Stomach (tissue), 9 donors: ENCODE data around the gene TMEM170A. TPM values are rescaled to one million over a fixed set of nuclear protein-coding genes. Genes with fewer than 3 reads are reported as not detected.

ENCODE experiments used
- DNase-seq, 2 donors: peaks; one replicate each; pipeline versions ENCODE4 v3.0.0 to v3.0.0-alpha.2; 2013 to 2019
- H3K27ac ChIP-seq, 5 donors: fragments of 200-600 bp in 4 of 5; sonication (generic) in 4 of 5; one replicate each; pipeline ENCODE4 v1.5.1; 2013 to 2019; ENCODE audit warnings: mild to moderate bottlenecking in 1 of 5, moderate library complexity in 1 of 5
- H3K27me3 ChIP-seq, 3 donors: fragments of 200-600 bp; sonication (generic); one replicate each; pipeline ENCODE4 v1.5.1; 2017 to 2019; ENCODE audit warnings: mixed run types in 1 of 3
- H3K36me3 ChIP-seq, 4 donors: fragments of 200-600 bp; sonication (generic); 1 replicate in 3 of 4; 2 replicates in 1 of 4; pipeline ENCODE4 v1.5.1; 2016 to 2019
- H3K4me1 ChIP-seq, 4 donors: fragments of 200-600 bp; sonication (generic); one replicate each; pipeline ENCODE4 v1.5.1; 2016 to 2019
- H3K4me3 ChIP-seq, 4 donors: fragments of 200-600 bp; sonication (generic) in 3 of 4; one replicate each; pipeline ENCODE4 v1.5.1; 2016 to 2019; ENCODE audit warnings: mild to moderate bottlenecking in 1 of 4
- H3K9me3 ChIP-seq, 4 donors: fragments of 200-600 bp; sonication (generic); one replicate each; pipeline ENCODE4 v1.5.1; 2016 to 2019
- CTCF ChIP-seq, 7 experiments: fragments of 450-650 bp in 4 of 7; fragments of 200-600 bp in 3 of 7; sonication (generic) in 3 of 7; IDR thresholded peaks; one replicate each; pipeline ENCODE4 v1.5.1; 2016 to 2019; ENCODE audit warnings: antibody characterized with exemption in 7 of 7, control low read depth in 2 of 7, mild to moderate bottlenecking in 1 of 7
- EP300 ChIP-seq: sonication (generic); formaldehyde crosslinking; IDR thresholded peaks from one replicate; pipeline ENCODE4 v1.6.1; 2017; ENCODE audit warnings: antibody characterized with exemption
- POLR2A ChIP-seq, 4 donors: fragments of 450-650 bp; IDR thresholded peaks; one replicate each; pipeline ENCODE4 v1.6.1; 2016; ENCODE audit warnings: antibody characterized with exemption in 4 of 4, control low read depth in 2 of 4, mild to moderate bottlenecking in 1 of 4, moderate library complexity in 1 of 4
- POLR2AphosphoS5 ChIP-seq, 3 donors: sonication (generic); formaldehyde crosslinking; IDR thresholded peaks; one replicate each; pipeline ENCODE4 v1.6.1; 2016; ENCODE audit warnings: antibody characterized with exemption in 3 of 3
- WGBS, 5 donors: extraction: QIAGEN DNeasy Blood & Tissue Kit in 3 of 5; methylation state at CpG; one replicate each; pipeline versions ENCODE4 v1.1.5 to v1.1.7; 2013 to 2018; 5-methylcytosine and 5-hydroxymethylcytosine counted together
- intact Hi-C: fragments of 100-400 bp; cut with DNase I; formaldehyde crosslinking; loops from one replicate; pipeline ENCODE4 v1.15.1; 2023; ENCODE audit warnings: low total_unique reads
- polyA plus RNA-seq, 3 donors: library from polyadenylated mRNA; stranded (reverse); fragments of 200-250 nt; gene quantifications; one replicate each; pipeline ENCODE4 v1.2.3, GENCODE V29; 2013
- small RNA-seq, 4 donors: library from RNA; depleted of rRNA; stranded (forward); fragments of <200 nt; gene quantifications; one replicate each; pipeline ENCODE3, GENCODE V24; 2016
- total RNA-seq, 5 donors: library from RNA; depleted of rRNA; stranded (reverse); fragments of >200 nt; gene quantifications; one replicate each; pipeline versions ENCODE4 v1.1.0 to v1.2.3, GENCODE V29; 2014 to 2016
- donor health status: healthy with polysubstance abuse.
- donor health status: Bipolar disorder and iron deficiency.
- donor health status: healthy.

TMEM170A gene
- total and polyA plus RNA-seq, 8 donors = 3.6 to 134 (median 9.6) TPM

- Histone ChIP-seq H3K9me3 (no peaks in the 10 kb centered on the region), H3K36me3 (peaks cover 0 to 29% (median 23%) of the 10 kb centered on the region in 4 donors), H3K4me3 (no peak overlapping the region), H3K27ac (peak overlapping the region in 4 of 5 donors; percentile 15 to 52 (median 24)), H3K4me1 (peaks cover 0 to 12% (median 3%) of the 10 kb centered on the region in 4 donors), H3K27me3 (no peaks in the 10 kb centered on the region)
- intact Hi-C loops = no loop called here
- DNase-seq = peak in 1 of 2 donors; percentile 53
- WGBS, 5 donors = 46 to 69% (median 55%) methylated on average over 2 of the region's 2 CpGs
- no peak for TF ChIP-seq POLR2A (IDR thresholded peaks at IDR 0.05)
- TF ChIP-seq EP300 = no peak
- peak in 1 of 3 donors; percentile 23 for TF ChIP-seq POLR2AphosphoS5 (IDR thresholded peaks at IDR 0.05)
These were observed 62.2 kb downstream of the TMEM170A start for GRCh38 chr16:75402159-75402820.

- intact Hi-C loops = no loop called here
These were observed 62.8 kb downstream of the TMEM170A start for GRCh38 chr16:75401691-75402090.

GRCh38 chr16:75398333-75398732, 66.2 kb downstream of the TMEM170A start:
- no peak overlapping the region for H3K27ac ChIP-seq
- H3K9me3 ChIP-seq = no peaks in the 10 kb centered on the region
- peaks cover 0 to 12% (median 3%) of the 10 kb centered on the region in 4 donors for H3K4me1 ChIP-seq
- no peaks in the 10 kb centered on the region for H3K27me3 ChIP-seq
- TF ChIP-seq CTCF (IDR thresholded peaks at IDR 0.05) (no peak), POLR2AphosphoS5 (IDR thresholded peaks at IDR 0.05) (no peak), EP300 (no peak), POLR2A (IDR thresholded peaks at IDR 0.05) (no peak)
- peaks cover 0 to 29% (median 18%) of the 10 kb centered on the region in 4 donors for H3K36me3 ChIP-seq
- intact Hi-C loops = loop anchor here (10.0 kb wide), 2 partner anchors 164 to 194 kb away; partner anchors contain the start of gene CTRB2
- no peak overlapping the region for H3K4me3 ChIP-seq
- no peak for DNase-seq
- 60 to 87% (median 73%) methylated on average over 1 of the region's 1 CpG for WGBS, 5 donors

More at GRCh38 chr16:75401691-75402090, 62.8 kb downstream of the TMEM170A start:
- Histone ChIP-seq H3K4me3 (no peak overlapping the region), H3K27me3 (no peaks in the 10 kb centered on the region), H3K27ac (peak overlapping the region in 4 of 5 donors; percentile 15 to 52 (median 24)), H3K36me3 (peaks cover 0 to 23% (median 17%) of the 10 kb centered on the region in 4 donors), H3K4me1 (peaks cover 0 to 12% (median 3%) of the 10 kb centered on the region in 4 donors), H3K9me3 (no peaks in the 10 kb centered on the region)
- TF ChIP-seq EP300 = no peak
- no peak for TF ChIP-seq POLR2A (IDR thresholded peaks at IDR 0.05)
- TF ChIP-seq POLR2AphosphoS5 (IDR thresholded peaks at IDR 0.05) = no peak
- no peak for TF ChIP-seq CTCF (IDR thresholded peaks at IDR 0.05)
- DNase-seq = no peak

- intact Hi-C loops = loop anchor here (10.0 kb wide), 2 partner anchors 160 to 190 kb away; partner anchors contain the start of gene CTRB2
- DNase-seq = no peak
- no peaks in the 10 kb centered on the region for H3K9me3 ChIP-seq
- WGBS, 5 donors = 79 to 91% (median 83%) methylated on average over 5 of the region's 5 CpGs
- no peaks in the 10 kb centered on the region for H3K27me3 ChIP-seq
- no peak for TF ChIP-seq POLR2A (IDR thresholded peaks at IDR 0.05)
- no peak for TF ChIP-seq CTCF (IDR thresholded peaks at IDR 0.05)
- TF ChIP-seq POLR2AphosphoS5 (IDR thresholded peaks at IDR 0.05) = no peak
- TF ChIP-seq EP300 = no peak
- peaks cover 13 to 62% (median 50%) of the 10 kb centered on the region in 4 donors for H3K36me3 ChIP-seq
- no peak overlapping the region for H3K27ac ChIP-seq
- peaks cover 0 to 9% (median 1%) of the 10 kb centered on the region in 4 donors for H3K4me1 ChIP-seq
- H3K4me3 ChIP-seq = no peak overlapping the region
These were observed 69.5 kb downstream of the TMEM170A start for GRCh38 chr16:75394941-75395340.

Small RNA genes lying within 50 kb of the gene (small RNA-seq; reads per million reads assigned to genes)
- 0 reads per million in 4 donors for gene RF00598

Other genes starting within 250 kb of the TMEM170A start
- not detected for gene CTRB1, start 245.7 kb downstream of the TMEM170A start, total RNA-seq
- gene CTRB1, start 245.7 kb downstream of the TMEM170A start, polyA plus RNA-seq = 10 to 100 TPM in 1 of 3 donors, 1 to 10 TPM in 2; 2.5 to 35.9 (median 2.9) TPM
- gene BCAR1, start 213.1 kb downstream of the TMEM170A start, total RNA-seq = 100 to 1,000 TPM in 3 of 5 donors, 10 to 100 TPM in 2; 44.4 to 219 (median 122) TPM
- 10 to 100 TPM; 34.7 to 51.5 (median 45.6) TPM for gene BCAR1, start 213.1 kb downstream of the TMEM170A start, polyA plus RNA-seq
- 100 to 1,000 TPM in 1 of 5 donors, 10 to 100 TPM in 3, not detected in 1; 25.8 to 104 (median 63.9) TPM for gene CFDP1, start 31.2 kb downstream of the TMEM170A start, total RNA-seq
- gene CFDP1, start 31.2 kb downstream of the TMEM170A start, polyA plus RNA-seq = 100 to 1,000 TPM in 1 of 3 donors, 10 to 100 TPM in 2; 49.4 to 126 (median 60.7) TPM
- under 1 TPM in 2 of 5 donors, not detected in 3; 0.29 to 0.73 TPM for gene CHST6, start 30.8 kb upstream of the TMEM170A start, total RNA-seq
- under 1 TPM in 1 of 3 donors, not detected in 2; 0.23 TPM for gene CHST6, start 30.8 kb upstream of the TMEM170A start, polyA plus RNA-seq
- 10 to 100 TPM in 1 of 5 donors, 1 to 10 TPM in 3, not detected in 1; 1.1 to 23.2 (median 3.0) TPM for gene CHST5, start 71.4 kb upstream of the TMEM170A start, total RNA-seq
- gene CHST5, start 71.4 kb upstream of the TMEM170A start, polyA plus RNA-seq = under 1 TPM in 1 of 3 donors, not detected in 2; 0.05 TPM
- gene TMEM231, start 91.6 kb upstream of the TMEM170A start, total RNA-seq = 10 to 100 TPM in 2 of 5 donors, 1 to 10 TPM in 2, not detected in 1; 4.6 to 14.1 (median 11.2) TPM
- gene TMEM231, start 91.6 kb upstream of the TMEM170A start, polyA plus RNA-seq = 1 to 10 TPM; 1.1 to 2.9 (median 1.5) TPM
- 100 to 1,000 TPM in 2 of 5 donors, 10 to 100 TPM in 3; 29.8 to 192 (median 81.4) TPM for gene GABARAPL2, start 101.7 kb upstream of the TMEM170A start, total RNA-seq
- gene GABARAPL2, start 101.7 kb upstream of the TMEM170A start, polyA plus RNA-seq = 100 to 1,000 TPM in 2 of 3 donors, 10 to 100 TPM in 1; 83.4 to 198 (median 171) TPM
- gene ADAT1, start 158.6 kb upstream of the TMEM170A start, total RNA-seq = 10 to 100 TPM in 3 of 5 donors, 1 to 10 TPM in 1, under 1 TPM in 1; 0.58 to 69.8 (median 25.8) TPM
- 10 to 100 TPM in 1 of 3 donors, 1 to 10 TPM in 2; 6.0 to 18.2 (median 7.8) TPM for gene ADAT1, start 158.6 kb upstream of the TMEM170A start, polyA plus RNA-seq
- 100 to 1,000 TPM in 2 of 5 donors, 10 to 100 TPM in 3; 85.8 to 196 (median 97.4) TPM for gene KARS1, start 183.0 kb upstream of the TMEM170A start, total RNA-seq
- 100 to 1,000 TPM in 1 of 3 donors, 10 to 100 TPM in 2; 81.2 to 102 (median 84.1) TPM for gene KARS1, start 183.0 kb upstream of the TMEM170A start, polyA plus RNA-seq
- 10 to 100 TPM; 17.1 to 58.3 (median 43.7) TPM for gene TERF2IP, start 183.1 kb upstream of the TMEM170A start, total RNA-seq
- 10 to 100 TPM; 30.0 to 37.3 (median 31.1) TPM for gene TERF2IP, start 183.1 kb upstream of the TMEM170A start, polyA plus RNA-seq
- gene CPHXL2, start 212.3 kb upstream of the TMEM170A start, total RNA-seq = not detected
- gene CPHXL2, start 212.3 kb upstream of the TMEM170A start, polyA plus RNA-seq = not detected
- gene DUXB, start 236.8 kb upstream of the TMEM170A start, total RNA-seq = not detected
- not detected for gene DUXB, start 236.8 kb upstream of the TMEM170A start, polyA plus RNA-seq